Purkinje cell (primary cell): ENCODE results near the gene DMRTA1. TPM values are rescaled to one million over a fixed set of nuclear protein-coding genes. Genes with fewer than 3 reads are reported as not detected.

ENCODE experiments used
- polyA plus RNA-seq: library from polyadenylated mRNA; unstranded; fragments of >200 nt; fragmentation: Nextera tagmentation; gene quantifications from 2 replicates; pipeline ENCODE4 v1.2.1, GENCODE V29; 2014

The DMRTA1 gene, protein sequence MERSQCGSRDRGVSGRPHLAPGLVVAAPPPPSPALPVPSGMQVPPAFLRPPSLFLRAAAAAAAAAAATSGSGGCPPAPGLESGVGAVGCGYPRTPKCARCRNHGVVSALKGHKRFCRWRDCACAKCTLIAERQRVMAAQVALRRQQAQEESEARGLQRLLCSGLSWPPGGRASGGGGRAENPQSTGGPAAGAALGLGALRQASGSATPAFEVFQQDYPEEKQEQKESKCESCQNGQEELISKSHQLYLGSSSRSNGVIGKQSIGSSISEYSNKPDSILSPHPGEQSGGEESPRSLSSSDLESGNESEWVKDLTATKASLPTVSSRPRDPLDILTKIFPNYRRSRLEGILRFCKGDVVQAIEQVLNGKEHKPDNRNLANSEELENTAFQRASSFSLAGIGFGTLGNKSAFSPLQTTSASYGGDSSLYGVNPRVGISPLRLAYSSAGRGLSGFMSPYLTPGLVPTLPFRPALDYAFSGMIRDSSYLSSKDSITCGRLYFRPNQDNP
- 0.05 TPM in 1 of 2 replicates, not detected in the other for polyA plus RNA-seq

GRCh38 chr9:22446589-22446949 is at the start of gene DMRTA1:
DMRTA1 (plus strand) TSS chr9:22446824; CDS start chr9:22447066, 242 bp downstream.

